AG04449 (cell line): ENCODE data around the gene NMRAL1.

Source experiments
- CTCF ChIA-PET: fragments of 350-600 bp; formaldehyde crosslinking; extraction: SDS; loops from one replicate; lab custom pipeline; 2021; ENCODE audit warnings: antibody characterized with exemption; lab: Yijun Ruan, JAX
- POLR2A ChIA-PET: fragments of 400-600, 350-600 bp; formaldehyde crosslinking; extraction: SDS; loops from one replicate; lab custom pipeline; 2020; ENCODE audit warnings: antibody characterized with exemption, inconsistent platforms; lab: Yijun Ruan, JAX
- DNase-seq: peaks from one replicate; pipeline ENCODE4 v3.0.0-alpha.2; 2010; ENCODE audit warnings: low read depth, low spot score
- H3K4me3 ChIP-seq: 2 replicates; pipeline ENCODE4 v1.5.1; 2011; ENCODE audit warnings: low read depth, mild to moderate bottlenecking, control low read depth, low read length
- TF ChIP-seq, protein P1 (sequence below): IDR thresholded peaks from one replicate; pipeline ENCODE4 v1.5.1; 2011; ENCODE audit warnings: mild to moderate bottlenecking, moderate library complexity, low read length, control low read depth, inconsistent platforms; ENCODE audit not compliant: insufficient read depth; ENCODE audit errors: missing control alignments

The NMRAL1 gene

DNA sequence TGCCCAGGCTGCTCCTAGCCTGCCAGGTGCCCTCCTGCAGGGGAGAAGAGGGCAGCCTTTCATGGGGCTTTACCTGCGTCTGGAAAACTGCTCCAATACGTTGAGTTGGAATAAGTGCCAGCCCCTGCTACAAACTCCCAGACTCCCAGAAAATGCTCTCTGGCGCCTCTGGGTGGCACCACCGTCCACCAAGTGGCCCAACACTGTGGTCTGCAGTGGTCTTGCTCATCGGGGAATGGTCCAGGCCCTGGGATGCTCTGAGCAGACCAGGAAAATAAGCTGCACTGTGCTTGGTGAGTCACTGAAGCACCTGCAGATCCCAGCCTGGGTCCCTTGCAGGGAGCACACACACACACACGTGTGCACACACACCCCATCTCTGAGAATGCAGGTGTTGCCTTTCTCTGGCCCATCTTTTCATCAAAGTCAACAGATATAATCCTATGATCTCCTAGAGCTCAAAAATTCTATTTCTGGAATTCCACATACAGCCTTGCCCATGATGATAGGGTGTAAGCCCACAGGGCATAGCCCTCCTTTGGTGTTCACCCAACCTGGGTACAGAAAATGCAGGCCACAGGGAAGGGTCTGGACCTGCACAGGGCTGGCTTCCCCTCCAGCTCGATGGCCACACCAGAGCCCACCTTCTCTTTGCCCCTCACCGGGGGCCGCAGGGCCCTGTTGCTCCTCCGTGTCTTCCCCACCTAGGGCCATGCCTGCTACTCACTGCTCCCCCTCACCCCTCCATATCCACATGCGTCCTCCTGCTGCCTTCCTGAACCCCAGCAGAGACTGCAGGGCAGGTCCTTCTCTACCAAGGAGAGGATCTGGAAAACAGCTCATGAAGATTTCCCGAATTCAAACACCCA lies 43.6 kb upstream of the NMRAL1 start:
- DNase-seq: no peak
- ChIA-PET CTCF (interaction anchor here (0.5 to 3.9 kb wide), 13 partner anchors 10 to 438 kb away, joined by 3 to 51 read pairs (median 4); no protein-coding TSS in a partner anchor), POLR2A (no interaction called here)
- TF ChIP-seq, protein P1, sequence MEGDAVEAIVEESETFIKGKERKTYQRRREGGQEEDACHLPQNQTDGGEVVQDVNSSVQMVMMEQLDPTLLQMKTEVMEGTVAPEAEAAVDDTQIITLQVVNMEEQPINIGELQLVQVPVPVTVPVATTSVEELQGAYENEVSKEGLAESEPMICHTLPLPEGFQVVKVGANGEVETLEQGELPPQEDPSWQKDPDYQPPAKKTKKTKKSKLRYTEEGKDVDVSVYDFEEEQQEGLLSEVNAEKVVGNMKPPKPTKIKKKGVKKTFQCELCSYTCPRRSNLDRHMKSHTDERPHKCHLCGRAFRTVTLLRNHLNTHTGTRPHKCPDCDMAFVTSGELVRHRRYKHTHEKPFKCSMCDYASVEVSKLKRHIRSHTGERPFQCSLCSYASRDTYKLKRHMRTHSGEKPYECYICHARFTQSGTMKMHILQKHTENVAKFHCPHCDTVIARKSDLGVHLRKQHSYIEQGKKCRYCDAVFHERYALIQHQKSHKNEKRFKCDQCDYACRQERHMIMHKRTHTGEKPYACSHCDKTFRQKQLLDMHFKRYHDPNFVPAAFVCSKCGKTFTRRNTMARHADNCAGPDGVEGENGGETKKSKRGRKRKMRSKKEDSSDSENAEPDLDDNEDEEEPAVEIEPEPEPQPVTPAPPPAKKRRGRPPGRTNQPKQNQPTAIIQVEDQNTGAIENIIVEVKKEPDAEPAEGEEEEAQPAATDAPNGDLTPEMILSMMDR: peak; percentile 59
- H3K4me3 ChIP-seq: no peak overlapping the region

DNA sequence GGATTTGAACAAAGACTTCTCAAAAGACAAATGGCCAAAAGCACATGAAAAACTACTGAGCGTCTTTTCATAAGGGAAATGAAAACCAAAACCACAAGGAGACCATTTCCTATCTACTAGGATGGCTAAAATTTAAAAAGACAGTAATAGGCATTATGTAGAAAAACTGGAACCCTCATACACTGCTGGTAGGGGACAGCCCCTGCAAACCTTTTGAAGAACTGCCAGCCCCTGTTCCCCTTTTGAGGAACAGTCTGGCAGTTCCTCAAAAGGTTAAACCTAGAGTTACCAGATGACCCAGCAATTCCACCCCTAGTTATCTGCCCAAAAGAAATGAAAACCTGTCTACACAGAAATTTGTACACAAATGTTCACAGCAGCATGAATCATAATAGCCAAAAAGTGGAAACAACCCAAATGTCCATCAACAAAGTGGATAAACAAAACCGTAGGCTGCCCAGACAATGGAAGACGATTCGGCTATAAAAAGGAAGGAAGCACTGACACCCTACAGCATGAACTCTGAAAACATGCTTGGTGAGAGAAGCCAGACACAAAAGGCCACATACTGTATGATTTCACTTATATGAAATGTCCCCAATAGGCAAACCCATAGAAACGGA lies 41.3 kb upstream of the NMRAL1 start:
- H3K4me3 ChIP-seq: no peak overlapping the region
- ChIA-PET POLR2A (no interaction called here), CTCF (interaction anchor here (1.2 to 12.7 kb wide), 8 partner anchors 9 to 70 kb away, joined by 3 to 267 read pairs (median 6); no protein-coding TSS in a partner anchor)
- TF ChIP-seq, protein P1: no peak
- DNase-seq: no peak

DNA sequence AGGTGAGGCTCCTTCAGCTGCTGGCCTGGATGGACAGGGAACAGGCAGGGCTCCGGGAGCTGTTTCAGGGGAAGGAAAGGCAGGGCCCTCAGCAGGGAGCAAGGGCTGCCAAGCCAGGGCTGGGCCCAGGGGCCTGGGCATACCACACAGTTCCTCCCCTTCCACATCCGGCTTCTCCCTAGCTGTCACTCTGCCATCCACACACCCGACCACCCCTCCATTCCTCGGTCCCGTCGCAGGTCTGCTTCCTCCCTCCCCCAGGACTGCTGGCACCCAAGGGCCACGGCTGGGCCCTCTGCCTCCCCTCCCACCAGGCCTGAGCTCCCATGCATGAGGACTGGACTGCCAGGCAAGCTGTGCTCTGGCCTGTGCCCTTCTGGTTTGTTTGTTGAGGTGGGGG lies 40.2 kb upstream of the NMRAL1 start:
- TF ChIP-seq, protein P1: no peak
- no peak overlapping the region for H3K4me3 ChIP-seq
- no peak for DNase-seq
- ChIA-PET POLR2A (no interaction called here), CTCF (interaction anchor here (1.0 to 12.7 kb wide), 7 partner anchors 8 to 71 kb away, joined by 3 to 267 read pairs (median 6); no protein-coding TSS in a partner anchor)

DNA sequence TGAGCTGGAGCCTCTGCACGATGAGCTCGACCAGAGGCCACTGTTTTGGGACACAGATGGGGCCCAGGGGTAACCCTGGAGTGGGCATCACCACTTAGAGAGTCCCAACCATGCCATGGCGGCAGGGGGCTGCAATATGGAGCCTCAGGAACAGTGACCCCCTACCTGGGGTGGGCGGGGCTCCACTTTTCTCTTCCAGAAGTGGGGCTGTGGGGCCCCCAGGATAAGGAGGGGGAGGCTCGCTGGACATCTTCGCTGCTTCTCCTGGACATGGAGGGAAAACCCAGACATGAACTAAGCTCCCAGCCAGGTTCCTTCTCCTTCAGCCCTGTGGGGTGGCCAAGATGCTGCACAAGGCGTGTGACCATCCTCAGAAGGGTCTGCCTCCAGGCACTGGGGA lies 39.5 kb upstream of the NMRAL1 start:
- H3K4me3 ChIP-seq: no peak overlapping the region
- ChIA-PET CTCF (interaction anchor here (1.4 to 12.7 kb wide), 4 partner anchors 9 to 72 kb away, joined by 6 to 267 read pairs (median 17); no protein-coding TSS in a partner anchor), POLR2A (no interaction called here)
- no peak for DNase-seq
- TF ChIP-seq, protein P1: no peak

DNA sequence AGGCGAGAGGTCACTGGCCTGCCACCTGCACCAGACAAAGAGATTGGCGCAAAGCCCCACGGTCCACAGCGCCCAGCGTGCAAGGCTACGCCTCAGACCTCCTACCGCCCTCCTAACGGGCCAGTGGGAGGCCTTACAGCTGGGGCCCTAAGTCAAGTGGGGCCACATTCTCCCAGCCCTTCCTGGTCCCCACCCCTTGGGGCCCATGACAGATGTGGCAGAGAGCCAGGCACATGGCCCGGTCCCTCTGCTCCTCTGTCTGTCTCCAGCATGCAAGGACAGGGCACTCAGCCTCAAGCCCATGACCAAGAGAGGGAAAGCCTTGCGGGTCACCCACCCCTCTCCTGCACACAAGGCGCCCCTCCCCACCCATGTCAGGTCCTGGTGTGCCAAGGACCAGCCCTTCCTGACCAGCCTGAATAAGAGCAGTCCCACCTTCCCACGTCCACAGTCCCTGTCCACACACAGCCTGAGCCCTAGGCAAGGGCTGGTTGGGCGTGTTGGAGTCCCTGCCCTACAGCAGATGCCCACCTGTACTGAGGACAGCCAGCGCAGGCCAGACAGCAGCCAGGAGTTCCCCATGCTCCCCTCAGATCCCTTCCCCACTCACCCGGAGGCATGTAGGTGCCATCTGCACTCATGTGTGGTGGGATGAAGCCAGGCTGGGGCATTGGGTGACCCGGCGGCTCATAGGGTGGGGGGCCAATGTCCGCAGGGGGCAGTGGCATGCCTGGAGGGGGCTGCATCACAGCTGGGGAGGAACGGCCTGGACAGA lies 38.8 kb upstream of the NMRAL1 start:
- TF ChIP-seq, protein P1: no peak
- CTCF ChIA-PET: interaction anchor here (1.4 to 12.7 kb wide), 3 partner anchors 8 to 73 kb away, joined by 12 to 267 read pairs (median 22); no protein-coding TSS in a partner anchor
- POLR2A ChIA-PET: no interaction called here
- no peak overlapping the region for H3K4me3 ChIP-seq
- no peak for DNase-seq
